GM11168 (cell line): ENCODE measurements around the gene PSMD6.

Source experiments
- in situ Hi-C: fragments of 300-500 bp; cut with MboI; formaldehyde crosslinking; loops from one replicate; pipeline ENCODE4 v1.12.0; 2022; ENCODE audit warnings: low sequenced_read_pairs; ENCODE audit not compliant: unreplicated experiment

The PSMD6 gene

GRCh38 chr3:64016941-64017620, 6.2 kb downstream of the PSMD6 start:
- in situ Hi-C loops, result no loop called here

DNA sequence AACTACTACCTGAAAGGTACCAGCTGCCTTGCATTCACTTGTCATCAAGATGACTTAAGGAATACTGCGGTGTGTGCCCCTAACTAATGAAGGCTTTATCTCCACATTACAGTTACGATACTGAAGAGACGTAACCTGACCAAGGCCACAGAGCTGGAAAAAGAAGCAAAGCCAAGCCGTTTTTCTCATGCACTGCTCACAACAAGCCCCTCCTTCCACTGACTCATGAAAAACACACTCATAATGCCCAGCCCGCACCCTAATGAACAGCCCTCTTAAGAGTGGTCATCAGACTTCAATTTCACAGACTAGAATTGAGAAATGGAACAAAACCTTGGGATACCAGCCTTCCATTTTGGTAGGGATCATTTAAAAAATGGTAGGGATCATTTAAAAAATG, 11.6 kb downstream of the PSMD6 start:
- in situ Hi-C loops, result no loop called here

DNA sequence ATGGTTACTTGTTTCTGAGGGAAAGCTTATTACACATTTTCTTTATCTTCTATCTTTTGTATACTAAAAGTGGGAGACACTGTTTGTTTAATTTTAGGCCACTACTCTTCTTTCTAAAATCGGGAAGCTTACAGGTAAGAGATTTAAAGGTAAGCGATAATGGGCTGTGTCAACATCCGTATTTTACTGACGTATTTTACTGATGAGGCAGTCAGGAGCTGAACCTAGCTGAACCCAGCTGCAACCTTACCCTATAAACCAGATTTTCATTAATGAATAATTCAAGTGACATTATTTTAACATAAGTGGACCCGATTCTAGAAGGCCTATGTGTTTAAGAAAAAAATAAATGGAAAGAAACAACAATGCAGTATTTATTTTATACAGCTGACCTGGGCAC, 13.1 kb downstream of the PSMD6 start:
- in situ Hi-C loops, result no loop called here

DNA sequence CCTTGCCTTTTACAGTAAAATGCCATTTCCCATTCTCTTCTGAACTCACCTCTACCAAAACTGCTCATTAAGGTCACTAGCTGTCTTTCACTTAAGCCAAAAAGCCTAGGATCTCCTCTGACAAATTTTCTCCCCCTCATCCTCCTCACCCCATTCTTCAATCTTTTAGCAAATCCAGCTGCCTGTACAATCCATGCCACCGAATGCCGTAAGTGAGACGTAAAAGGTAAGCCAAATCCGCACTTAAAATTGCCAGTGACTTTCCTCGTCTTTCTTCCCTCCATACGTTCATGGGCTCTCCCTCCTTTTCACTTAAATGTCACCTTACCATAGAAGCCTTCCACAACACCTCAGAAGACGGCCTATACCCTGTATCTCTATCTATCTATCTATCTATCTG, 13.8 kb downstream of the PSMD6 start:
- in situ Hi-C loops, result no loop called here

- in situ Hi-C loops, result no loop called here
These were observed 14.6 kb downstream of the PSMD6 start for GRCh38 chr3:64008487-64009351.

DNA sequence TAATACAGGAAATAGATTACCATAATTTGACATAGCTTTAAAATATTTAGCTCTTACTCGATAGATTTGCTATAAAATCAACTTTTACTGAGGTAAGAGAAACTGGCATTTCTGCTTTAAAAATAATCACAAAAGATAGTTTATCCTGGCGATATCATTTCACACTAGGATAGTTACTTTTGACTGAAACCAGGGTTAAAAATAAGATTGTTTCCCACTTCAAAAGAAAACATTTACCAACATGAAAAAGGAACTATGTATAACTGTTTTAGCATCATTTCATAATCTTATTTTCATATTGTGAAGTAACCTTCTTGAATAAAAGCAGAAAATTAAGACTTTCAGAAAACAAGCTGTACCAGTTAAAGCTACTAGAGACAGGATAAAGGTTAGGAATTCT, 15.3 kb downstream of the PSMD6 start:
- in situ Hi-C loops, result no loop called here

GRCh38 chr3:64003589-64003988, 19.7 kb downstream of the PSMD6 start:
- in situ Hi-C loops, result no loop called here

- in situ Hi-C loops, result no loop called here
These were observed 21.1 kb downstream of the PSMD6 start for GRCh38 chr3:64002233-64002632.

DNA sequence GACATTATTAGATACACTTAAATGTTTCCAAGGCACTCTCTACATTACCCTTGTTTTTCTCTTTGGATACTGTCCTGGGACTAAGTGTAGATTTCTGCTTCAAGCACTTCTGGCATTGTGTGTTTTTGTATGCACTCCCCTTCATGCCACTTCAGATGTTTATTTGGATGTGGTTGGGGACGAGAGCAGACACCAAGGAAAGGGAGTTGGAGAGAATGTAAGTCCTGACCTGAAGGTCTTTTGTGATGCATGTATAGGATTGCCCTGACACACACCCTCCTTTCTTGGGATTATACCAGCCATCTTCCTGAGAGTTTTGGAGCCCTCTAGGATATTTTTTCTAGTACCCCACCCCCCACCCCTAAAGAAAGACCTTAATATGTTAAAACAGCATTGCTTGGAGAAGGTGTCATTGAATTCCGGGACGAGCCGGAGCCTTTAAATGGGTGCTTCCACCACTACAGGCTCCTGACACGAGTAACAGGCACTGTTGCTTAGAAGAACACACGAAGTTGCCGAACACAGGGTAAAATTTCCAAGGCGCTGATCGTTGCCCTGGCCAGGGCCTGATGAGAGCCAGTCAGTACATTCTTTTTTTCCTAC, 22.7 kb downstream of the PSMD6 start:
- in situ Hi-C loops, result no loop called here

DNA sequence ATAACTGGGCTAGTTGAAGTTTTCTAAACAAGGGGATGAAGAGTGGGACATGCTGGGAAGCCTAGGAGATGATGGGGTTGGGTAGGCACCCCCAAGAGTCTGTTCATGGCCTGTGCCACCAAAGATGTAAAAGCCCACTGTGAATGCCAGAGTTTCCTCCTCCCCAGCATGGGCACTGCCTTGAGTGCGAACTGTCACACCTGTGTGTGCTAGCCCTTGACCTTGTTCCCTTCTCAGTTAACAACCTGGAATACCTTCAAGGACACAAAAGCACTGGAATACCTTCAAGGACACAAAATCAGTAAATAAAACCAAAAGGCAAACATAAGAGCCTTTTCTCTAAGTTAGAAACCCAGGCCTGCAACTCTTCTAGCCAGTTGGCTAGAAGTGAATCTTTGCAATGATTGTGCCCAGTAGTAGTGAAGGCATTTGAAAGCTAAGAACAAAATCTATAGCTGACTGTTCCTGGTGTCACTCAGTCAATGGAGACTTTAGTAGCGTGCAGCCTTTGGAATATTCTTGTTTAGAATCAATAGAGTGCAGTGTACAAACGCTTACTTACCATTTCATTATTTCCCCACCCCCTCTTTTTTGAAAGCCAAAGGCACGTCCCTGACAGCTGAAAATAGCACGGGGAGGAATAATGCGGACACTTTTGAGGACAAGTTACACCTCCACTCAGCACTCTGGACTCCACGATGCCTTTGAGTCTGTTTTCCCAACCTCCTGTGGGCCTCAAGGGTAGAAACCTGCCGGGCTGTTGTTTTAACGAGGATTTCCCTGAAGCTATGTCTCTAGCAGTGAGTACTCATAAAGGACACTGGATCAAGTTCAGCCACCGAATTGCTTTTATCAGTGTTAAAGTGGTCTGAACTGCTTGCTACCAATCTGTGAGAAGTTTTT, 24.2 kb downstream of the PSMD6 start:
- in situ Hi-C loops, result no loop called here

DNA sequence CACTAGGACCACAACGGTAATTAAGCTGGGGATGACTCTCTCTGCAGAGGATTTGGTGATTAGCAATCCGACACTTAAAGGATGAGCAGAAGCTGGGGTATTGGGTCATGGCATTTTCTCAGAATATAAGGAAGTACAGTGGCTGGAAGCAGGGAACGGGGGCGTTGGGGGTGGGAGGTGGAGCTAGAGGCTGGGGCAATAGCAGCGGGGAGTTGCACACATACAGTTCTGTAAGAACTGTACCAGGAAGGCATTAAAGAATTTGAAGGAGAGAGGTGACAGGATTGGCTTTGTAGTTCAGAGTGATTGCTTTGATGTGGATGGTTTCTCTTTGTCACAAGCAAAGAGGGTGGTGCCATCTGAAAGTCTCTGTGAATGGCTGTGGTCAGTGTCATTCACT, 28.2 kb downstream of the PSMD6 start:
- in situ Hi-C loops, result no loop called here

DNA sequence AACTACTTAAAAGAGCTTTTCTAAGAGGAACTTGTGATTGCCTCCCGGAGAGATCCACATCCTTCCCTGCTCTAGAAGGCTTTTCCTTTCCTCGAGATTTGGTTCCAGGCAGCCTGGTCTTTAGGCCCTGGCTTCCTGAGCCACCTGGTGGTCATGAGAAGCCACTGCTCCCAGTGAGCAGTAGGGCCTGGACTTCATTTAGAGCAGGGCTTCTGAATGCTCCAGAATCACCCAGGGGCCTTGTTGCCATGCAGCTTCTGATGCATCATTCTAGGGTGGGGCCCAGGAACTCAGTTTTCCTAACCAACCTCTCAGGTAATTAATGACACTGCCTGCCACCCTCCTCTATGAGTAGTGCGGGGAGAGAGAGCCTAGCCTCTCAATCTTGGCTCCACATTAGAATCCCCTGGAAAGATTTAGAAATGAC, 29.6 kb downstream of the PSMD6 start:
- in situ Hi-C loops, result no loop called here

GRCh38 chr3:63992516-63993209, 30.6 kb downstream of the PSMD6 start:
- in situ Hi-C loops, result no loop called here

DNA sequence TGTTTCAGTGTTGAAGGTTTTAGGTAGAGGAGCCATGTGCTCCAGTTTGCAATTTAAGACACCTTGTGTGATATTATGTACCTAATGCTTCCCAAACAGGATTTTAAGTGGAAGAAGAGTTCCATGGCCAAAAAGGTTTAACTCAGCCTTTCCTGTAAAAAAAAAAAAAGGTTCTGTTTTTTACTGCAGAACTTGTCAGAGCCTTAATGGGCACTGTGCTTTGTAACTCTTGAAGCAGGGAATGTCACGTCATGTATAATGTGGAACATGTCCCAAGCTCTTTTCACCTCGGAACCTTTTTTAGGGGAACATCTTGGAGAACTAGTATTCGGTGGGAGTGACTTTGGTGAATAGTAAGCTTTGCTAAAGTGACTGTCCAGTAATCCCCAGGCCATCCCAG, 31.6 kb downstream of the PSMD6 start:
- in situ Hi-C loops, result no loop called here

DNA sequence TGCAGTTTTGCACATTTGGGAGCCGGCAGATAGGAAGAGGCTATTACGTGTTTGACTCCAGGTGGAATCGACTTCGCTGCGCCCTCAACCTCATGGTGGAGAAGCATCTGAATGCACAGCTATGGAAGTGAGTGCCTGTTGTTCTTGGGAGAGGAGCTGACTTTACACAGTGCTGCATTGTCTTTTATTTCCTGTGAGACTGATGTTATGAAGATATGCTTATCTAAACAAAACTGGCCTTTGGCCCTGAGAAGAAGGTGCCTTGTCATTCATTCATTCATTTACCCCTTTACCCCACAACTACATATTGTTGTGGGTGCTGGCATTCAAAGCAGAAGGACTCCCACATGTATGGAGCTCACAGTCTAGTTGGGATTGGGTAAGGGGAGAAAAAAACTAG, 32.6 kb downstream of the PSMD6 start:
- in situ Hi-C loops, result no loop called here

- in situ Hi-C loops, result no loop called here
These were observed 33.1 kb downstream of the PSMD6 start for GRCh38 chr3:63990204-63990603.

DNA sequence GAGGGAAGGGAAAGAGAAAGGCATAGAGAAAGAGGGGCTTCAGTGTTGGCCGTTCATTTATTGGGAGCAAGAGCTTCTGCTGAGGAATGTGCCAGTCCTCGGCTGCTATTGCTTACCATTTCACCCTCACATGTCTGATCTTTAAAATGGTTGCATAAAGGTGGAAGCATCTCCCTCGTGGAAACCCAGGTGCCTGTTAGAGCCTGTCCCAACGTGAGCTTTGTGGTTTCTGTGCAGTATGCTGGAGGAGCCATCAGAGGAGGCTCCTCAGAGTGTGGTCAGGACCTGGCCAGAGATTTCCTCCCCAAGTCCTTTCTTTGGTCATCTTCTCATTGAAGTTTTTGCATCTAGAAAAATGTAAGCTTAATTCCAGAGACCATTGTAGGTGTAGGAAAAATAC, 34.4 kb downstream of the PSMD6 start:
- in situ Hi-C loops, result no loop called here

- in situ Hi-C loops, result no loop called here
These were observed 36.5 kb downstream of the PSMD6 start for GRCh38 chr3:63986831-63987230.

DNA sequence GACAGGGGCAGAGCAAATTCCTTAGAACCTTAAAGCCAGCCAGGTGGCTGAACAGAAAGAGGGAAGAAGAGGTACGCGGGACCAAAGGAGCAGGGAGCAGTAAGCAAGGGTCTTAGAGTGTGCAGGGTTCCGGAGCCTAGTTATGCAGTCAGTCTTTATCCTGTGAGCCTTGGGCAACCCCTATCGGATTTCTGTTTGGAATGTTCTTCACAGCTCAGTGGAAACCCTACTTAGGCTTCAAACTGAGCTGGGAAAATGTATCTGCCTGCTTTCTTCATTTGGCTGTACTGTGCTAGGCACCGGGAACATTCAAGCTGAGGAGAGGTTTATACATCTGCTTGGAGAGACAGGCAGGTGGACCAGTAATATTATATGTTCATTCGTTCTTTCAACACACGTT, 37.1 kb downstream of the PSMD6 start:
- in situ Hi-C loops, result no loop called here

DNA sequence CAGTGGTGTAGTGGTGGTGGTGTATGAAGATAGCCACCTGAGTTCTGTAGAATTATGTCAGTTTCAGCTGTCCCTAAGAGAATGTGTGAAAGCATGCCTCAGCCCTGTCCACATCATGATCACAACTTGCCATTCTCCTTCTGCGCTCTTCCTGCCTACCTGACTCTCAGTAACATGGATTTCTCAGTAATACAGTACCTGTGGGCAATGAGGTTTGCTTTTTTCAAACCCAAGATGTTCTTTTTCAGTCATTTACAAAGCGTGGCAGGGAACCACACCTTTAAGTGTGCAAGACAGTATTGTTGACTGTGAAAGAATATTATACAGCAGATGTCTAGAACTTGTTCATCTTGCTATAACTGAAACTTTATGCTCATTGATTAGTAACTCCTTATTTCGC, 38.9 kb downstream of the PSMD6 start:
- in situ Hi-C loops, result no loop called here
